Hepatocyte (in vitro differentiated cells): ENCODE measurements around the gene PRPF39.

Experiments used
- CTCF ChIP-seq: fragments of 200-600 bp; sonication (generic); IDR thresholded peaks from 2 replicates; pipeline ENCODE4 v1.5.1; 2016; ENCODE audit warnings: antibody characterized with exemption, mild to moderate bottlenecking; ENCODE audit not compliant: poor library complexity
- EZH2 ChIP-seq: fragments of 200-600 bp; sonication (generic); IDR thresholded peaks from 2 replicates; pipeline ENCODE4 v1.6.1; 2016; ENCODE audit warnings: antibody characterized with exemption, mild to moderate bottlenecking, borderline replicate concordance

GRCh38 chr14:45091710-45092109, 7.8 kb downstream of the PRPF39 start:
- no peak for TF ChIP-seq CTCF
- TF ChIP-seq EZH2: no peak
